HL-60 (cell line): ENCODE results near the gene ABCF2.

Experiments
- CTCF ChIP-seq: IDR thresholded peaks from one replicate; pipeline ENCODE4 v1.5.1; 2011; ENCODE audit warnings: low read length, control low read depth, inconsistent platforms; ENCODE audit not compliant: insufficient read depth
- GABPA ChIP-seq: IDR thresholded peaks from 2 replicates; pipeline ENCODE4 v1.6.1; 2012; ENCODE audit warnings: low read depth
- POLR2AphosphoS5 ChIP-seq: IDR thresholded peaks from 2 replicates; pipeline ENCODE4 v1.6.1; 2012; ENCODE audit warnings: low read depth
- REST ChIP-seq: IDR thresholded peaks from 2 replicates; pipeline ENCODE4 v1.6.1; 2012; ENCODE audit warnings: low read depth; ENCODE audit not compliant: insufficient replicate concordance
- SPI1 ChIP-seq: IDR thresholded peaks from 2 replicates; pipeline ENCODE4 v1.6.1; 2012; ENCODE audit warnings: low read depth, mild to moderate bottlenecking, borderline replicate concordance

GRCh38 chr7:151226560-151226874 lies 488 bp downstream of the ABCF2 start:
- no peak for TF ChIP-seq CTCF
- no peak for TF ChIP-seq POLR2AphosphoS5
- no peak for TF ChIP-seq REST
- no peak for TF ChIP-seq SPI1
- no peak for TF ChIP-seq GABPA
